H1 (cell line): Measurements from ENCODE around the gene ATXN7. TPM values are rescaled to one million over a fixed set of nuclear protein-coding genes. Genes with fewer than 3 reads are reported as not detected.

Experiments used
- CTCF ChIA-PET: fragments of 300-600 bp; sonication (Branson Sonifier 250); formaldehyde crosslinking; loops from one replicate; lab custom pipeline; 2021; ENCODE audit not compliant: partially characterized antibody; lab: Charles Lee
- POLR2A ChIA-PET: fragments of 300-600 bp; sonication (Branson Sonifier 250); formaldehyde crosslinking; loops from one replicate; lab custom pipeline; 2021; ENCODE audit warnings: inconsistent platforms; ENCODE audit not compliant: partially characterized antibody; lab: Charles Lee
- DNase-seq, 2 experiments: peaks; one replicate each; pipeline versions ENCODE4 v3.0.0 to v3.0.0-alpha.2; 2010 to 2022; ENCODE audit warnings: low spot score in 2 of 2, low read depth in 1 of 2, mixed read lengths in 1 of 2
- FAIRE-seq: peaks from 2 replicates; lab custom pipeline; 2011; peaks lifted over from hg19 to GRCh38; lab: Jason Lieb, UNC
- H2AFZ ChIP-seq: 2 replicates; pipeline ENCODE4 v1.8.1; 2012; ENCODE audit warnings: low read length, inconsistent platforms
- H2AK5ac ChIP-seq: 2 replicates; pipeline ENCODE4 v1.6.1; 2013; ENCODE audit warnings: low read depth, low read length
- H2BK120ac ChIP-seq: replicated peaks from 2 replicates; pipeline ENCODE3; 2013; ENCODE audit warnings: low read depth, low read length, inconsistent platforms
- H2BK12ac ChIP-seq: 2 replicates; pipeline ENCODE4 v1.6.1; 2013; ENCODE audit warnings: low read depth, low read length
- H2BK15ac ChIP-seq: 2 replicates; pipeline ENCODE4 v1.6.1; 2013; ENCODE audit warnings: low read length
- H2BK20ac ChIP-seq: 2 replicates; pipeline ENCODE4 v1.6.1; 2013; ENCODE audit warnings: low read length
- H2BK5ac ChIP-seq: 2 replicates; pipeline ENCODE4 v1.6.1; 2013; ENCODE audit warnings: low read depth, low read length
- H3K14ac ChIP-seq: 2 replicates; pipeline ENCODE4 v1.6.1; 2013; ENCODE audit warnings: inconsistent platforms; ENCODE audit not compliant: insufficient read length
- H3K18ac ChIP-seq: 2 replicates; pipeline ENCODE4 v1.6.1; 2013; ENCODE audit warnings: low read length; ENCODE audit errors: extremely low read depth
- H3K23ac ChIP-seq: 2 replicates; pipeline ENCODE4 v1.6.1; 2013; ENCODE audit warnings: inconsistent platforms; ENCODE audit not compliant: insufficient read length
- H3K23me2 ChIP-seq: 2 replicates; pipeline ENCODE4 v1.6.1; 2013; ENCODE audit warnings: low read depth, low read length
- H3K27ac ChIP-seq: 2 replicates; pipeline ENCODE4 v1.6.1; 2011; ENCODE audit warnings: low read depth, low read length, inconsistent platforms
- H3K27me3 ChIP-seq, 4 experiments: replicated peaks in 1 of 4; 1 replicate in 1 of 4; 2 replicates in 3 of 4; pipeline versions ENCODE4 v1.6.1 to v1.8.1; 2011 to 2013; ENCODE audit warnings: low read length in 3 of 4, mild to moderate bottlenecking in 3 of 4, inconsistent platforms in 2 of 4, mixed read lengths in 2 of 4, moderate library complexity in 1 of 4; ENCODE audit not compliant: control insufficient read depth in 3 of 4, insufficient read depth in 3 of 4; ENCODE audit errors: extremely low read depth in 1 of 4
- H3K36me3 ChIP-seq, 4 experiments: 2 replicates each; pipeline versions ENCODE4 v1.6.1 to v1.8.1; 2011 to 2013; ENCODE audit warnings: mild to moderate bottlenecking in 4 of 4, low read length in 3 of 4, moderate library complexity in 2 of 4, control low read depth in 1 of 4, inconsistent platforms in 1 of 4; ENCODE audit not compliant: insufficient read depth in 4 of 4, control insufficient read depth in 2 of 4
- H3K4ac ChIP-seq: replicated peaks from 2 replicates; pipeline ENCODE3; 2013; ENCODE audit warnings: low read length, low read depth, mixed read lengths, inconsistent platforms; ENCODE audit not compliant: insufficient read length
- H3K4me1 ChIP-seq, 4 experiments: replicated peaks in 1 of 4; 1 replicate in 1 of 4; 2 replicates in 3 of 4; pipeline versions ENCODE4 v1.6.1 to v1.8.1; 2011 to 2013; ENCODE audit warnings: low read length in 3 of 4, inconsistent platforms in 2 of 4, mixed read lengths in 1 of 4; ENCODE audit not compliant: insufficient read depth in 4 of 4, control insufficient read depth in 3 of 4
- H3K4me2 ChIP-seq, 2 experiments: 2 replicates each; pipeline versions ENCODE4 v1.6.1 to v1.8.1; 2011 to 2013; ENCODE audit warnings: low read depth in 2 of 2, low read length in 2 of 2, control low read depth in 1 of 2, inconsistent platforms in 1 of 2, mild to moderate bottlenecking in 1 of 2; ENCODE audit not compliant: insufficient read depth in 1 of 2
- H3K4me3 ChIP-seq, 4 experiments: fragments of 200-600, 300-600 bp in 1 of 4; sonication (generic), shearing (Covaris generic), sonication (Bioruptor Twin) in 1 of 4; 2 replicates each; pipeline versions ENCODE4 v1.5.1 to v1.8.1; 2011 to 2016; ENCODE audit warnings: low read length in 4 of 4, low read depth in 3 of 4, control low read depth in 2 of 4, inconsistent platforms in 2 of 4, mild to moderate bottlenecking in 2 of 4, mixed read lengths in 1 of 4, moderate library complexity in 1 of 4; ENCODE audit not compliant: insufficient read depth in 2 of 4; ENCODE audit errors: extremely low read depth in 1 of 4
- H3K56ac ChIP-seq: replicated peaks from 2 replicates; pipeline ENCODE3; 2013; ENCODE audit warnings: low read depth, mild to moderate bottlenecking, mixed read lengths, low read length, inconsistent platforms; ENCODE audit not compliant: insufficient read length
- H3K79me1 ChIP-seq: 2 replicates; pipeline ENCODE4 v1.6.1; 2013; ENCODE audit warnings: low read depth, low read length, control low read depth
- H3K79me2 ChIP-seq, 2 experiments: 2 replicates each; pipeline versions ENCODE4 v1.6.1 to v1.8.1; 2012 to 2013; ENCODE audit warnings: low read length in 2 of 2, mild to moderate bottlenecking in 2 of 2, inconsistent platforms in 1 of 2; ENCODE audit not compliant: insufficient read depth in 2 of 2, control insufficient read depth in 1 of 2
- H3K9ac ChIP-seq, 4 experiments: replicated peaks in 1 of 4; 1 replicate in 1 of 4; 2 replicates in 3 of 4; pipeline versions ENCODE4 v1.6.1 to v1.8.1; 2011 to 2013; ENCODE audit warnings: low read depth in 3 of 4, low read length in 3 of 4, control low read depth in 2 of 4, mild to moderate bottlenecking in 2 of 4, moderate library complexity in 2 of 4, inconsistent platforms in 1 of 4; ENCODE audit errors: extremely low read depth in 1 of 4
- H3K9me3 ChIP-seq, 2 experiments: 2 replicates each; pipeline versions ENCODE4 v1.6.1 to v1.8.1; 2012 to 2013; ENCODE audit warnings: mild to moderate bottlenecking in 2 of 2, moderate library complexity in 2 of 2, control low read depth in 1 of 2, inconsistent platforms in 1 of 2, low read depth in 1 of 2, low read length in 1 of 2, mixed read lengths in 1 of 2; ENCODE audit not compliant: insufficient read depth in 2 of 2
- H4K20me1 ChIP-seq, 2 experiments: replicated peaks in 1 of 2; 2 replicates each; pipeline versions ENCODE3 to v1.8.1; 2011 to 2013; ENCODE audit warnings: inconsistent platforms in 2 of 2, low read length in 2 of 2, mild to moderate bottlenecking in 1 of 2; ENCODE audit not compliant: insufficient read depth in 2 of 2, control insufficient read depth in 1 of 2
- H4K5ac ChIP-seq: 2 replicates; pipeline ENCODE4 v1.6.1; 2013; ENCODE audit warnings: low read length, low read depth, mixed read lengths, inconsistent platforms; ENCODE audit not compliant: insufficient read length
- H4K8ac ChIP-seq: 2 replicates; pipeline ENCODE4 v1.8.0; 2013; ENCODE audit warnings: mild to moderate bottlenecking, moderate library complexity, low read length, inconsistent platforms; ENCODE audit not compliant: insufficient read depth; ENCODE audit errors: extremely low read depth
- H4K91ac ChIP-seq: replicated peaks from 2 replicates; pipeline ENCODE3; 2013; ENCODE audit warnings: low read length, mixed read lengths, inconsistent platforms; ENCODE audit not compliant: insufficient read length
- CHD2 ChIP-seq: IDR thresholded peaks from 2 replicates; pipeline ENCODE4 v1.6.1; 2012; ENCODE audit warnings: low read length, improper control_type of control experiment
- EGR1 ChIP-seq: IDR thresholded peaks from 2 replicates; pipeline ENCODE4 v1.6.1; 2011; ENCODE audit warnings: low read depth, low read length, borderline replicate concordance
- EZH2 ChIP-seq: fragments of 200-600 bp; sonication (generic); IDR thresholded peaks from 2 replicates; pipeline ENCODE4 v1.7.1; 2012; ENCODE audit warnings: low read depth, mild to moderate bottlenecking, moderate library complexity, low read length, inconsistent platforms; ENCODE audit not compliant: severe bottlenecking
- POLR2AphosphoS5 ChIP-seq: IDR thresholded peaks from 2 replicates; pipeline ENCODE4 v1.6.1; 2011; ENCODE audit warnings: low read depth, low read length
- TCF12 ChIP-seq: IDR thresholded peaks from 2 replicates; pipeline ENCODE4 v1.6.1; 2011; ENCODE audit warnings: low read depth, mild to moderate bottlenecking, low read length
- WGBS, 2 experiments: shearing (Covaris generic) in 1 of 2; methylation state at CpG; one replicate each; pipeline versions ENCODE4 v1.1.6 to v1.1.7; 2013 to 2015; ENCODE audit warnings: low lambda C conversion rate in 2 of 2, mixed read lengths in 2 of 2, inconsistent platforms in 1 of 2, low coverage in 1 of 2, missing lambda C conversion rate in 1 of 2; ENCODE audit not compliant: insufficient replicate concordance in 2 of 2, insufficient coverage in 1 of 2, insufficient read length in 1 of 2; ENCODE audit errors: extremely low coverage in 1 of 2, missing lambda C conversion rate in 1 of 2; 5-methylcytosine and 5-hydroxymethylcytosine counted together
- polyA plus RNA-seq, 7 experiments: library from polyadenylated mRNA; depleted of rRNA in 3 of 7; stranded (reverse) in 5 of 7; unstranded in 2 of 7; fragments of >200 nt in 5 of 7; fragments of 200-250 nt in 2 of 7; gene quantifications; 1 replicate in 5 of 7; 2 replicates in 1 of 7; 4 replicates in 1 of 7; pipeline versions ENCODE4 v1.2.1 to v1.2.3, GENCODE V29; 2011 to 2013; ENCODE audit warnings: missing spikeins in 2 of 7, mixed read lengths in 2 of 7
- total RNA-seq: library from RNA; stranded (reverse); fragmentation: NEBNext Ultra II Directional; extraction: Animal tissue kit (Norgen Biotek cat#: 25700); gene quantifications from 2 replicates; pipeline ENCODE4 v1.2.1, GENCODE V29; 2021

Gene ATXN7
- total and polyA plus RNA-seq, 2 of the 8 experiments (the other 6 are each of a cell fraction or from before 2014, with no cell fraction given) = 15.5 to 16.8 TPM

- Histone ChIP-seq H3K56ac (no peak overlapping the region), H3K27me3 (no peaks in the 10 kb centered on the region), H4K8ac (no peak overlapping the region), H3K23me2 (no peaks in the 10 kb centered on the region), H4K91ac (no peak overlapping the region), H3K14ac (no peak overlapping the region), H2BK120ac (no peak overlapping the region), H3K27ac (no peak overlapping the region), H3K9ac (no peak overlapping the region), H4K5ac (no peak overlapping the region), H3K36me3 (no peaks in the 10 kb centered on the region), H2BK15ac (no peak overlapping the region), H4K20me1 (peaks cover 2 to 3% of the 10 kb centered on the region in 2 experiments), H3K4me1 (peaks cover 6 to 11% (median 8%) of the 10 kb centered on the region in 4 experiments; a peak in 6 of 7 replicates), H3K79me2 (peaks cover 0 to 65% of the 10 kb centered on the region in 2 experiments; a peak in 3 of 4 replicates), H2AFZ (no peak overlapping the region), H3K18ac (no peak overlapping the region), H2AK5ac (no peak overlapping the region), H3K4ac (no peak overlapping the region), H3K9me3 (no peaks in the 10 kb centered on the region), H3K79me1 (no peaks in the 10 kb centered on the region; the same call in 1 of the 2 replicates), H2BK5ac (no peak overlapping the region), H3K23ac (no peak overlapping the region), H2BK20ac (no peak overlapping the region), H2BK12ac (no peak overlapping the region), H3K4me2 (no peak overlapping the region), H3K4me3 (no peak overlapping the region)
- 89% methylated on average over 2 of the region's 2 CpGs; no CpG with 5 or more reads in 1 of the 2 experiments for WGBS, 2 experiments
- ChIA-PET POLR2A (interaction anchor here (0.9 kb wide), 1 partner anchor 13 kb away, joined by 3 read pairs; no protein-coding TSS in a partner anchor), CTCF (interaction anchor here (0.5 to 2.2 kb wide), 3 partner anchors 16 to 588 kb away, joined by 3 to 5 read pairs (median 5); no protein-coding TSS in a partner anchor)
- no peak for DNase-seq
- TF ChIP-seq EGR1 (no peak), POLR2AphosphoS5 (no peak), EZH2 (no peak), CHD2 (no peak), TCF12 (no peak)
- FAIRE-seq = no peak
Observed at GRCh38 chr3:63875510-63875909, 11.8 kb downstream of the ATXN7 start.
